Fibroblast of skin of scalp (primary cell): ENCODE measurements around the gene RERE.
"Not testable (repeated sequence)": the region's sequence is repeated elsewhere in the genome, so short reads cannot be mapped to it uniquely, and the experiment has no call there.

Source experiments
- DNase-seq: peaks from one replicate; pipeline ENCODE4 v3.0.0-alpha.2; 2013

Gene RERE

GRCh38 chr1:8632102-8632501 is 185.3 kb downstream of the RERE start:
- DNase-seq = no peak

GRCh38 chr1:8631163-8631562 is 186.3 kb downstream of the RERE start:
- DNase-seq = peak; percentile 66

- DNase-seq = no peak
Observed at GRCh38 chr1:8629241-8630091, 188.0 kb downstream of the RERE start.

GRCh38 chr1:8628606-8629005 is 188.8 kb downstream of the RERE start:
- DNase-seq = no peak

- no peak for DNase-seq
Observed at GRCh38 chr1:8627728-8628127, 189.7 kb downstream of the RERE start.

GRCh38 chr1:8625981-8626898 is 191.2 kb downstream of the RERE start:
- DNase-seq = peak; percentile 96

GRCh38 chr1:8625491-8625890 is 191.9 kb downstream of the RERE start:
- DNase-seq = no peak

GRCh38 chr1:8623651-8624192 is 193.7 kb downstream of the RERE start:
- not testable (repeated sequence) for DNase-seq

GRCh38 chr1:8621785-8622348 is 195.6 kb downstream of the RERE start:
- DNase-seq = not testable (repeated sequence)

- DNase-seq = not testable (repeated sequence)
Observed at GRCh38 chr1:8621034-8621582, 196.3 kb downstream of the RERE start.

- DNase-seq = not testable (repeated sequence)
Observed at GRCh38 chr1:8619917-8620502, 197.4 kb downstream of the RERE start.

GRCh38 chr1:8619419-8619818 is 198.0 kb downstream of the RERE start:
- DNase-seq = not testable (repeated sequence)

GRCh38 chr1:8616791-8617190 is 200.6 kb downstream of the RERE start:
- peak; percentile 84 for DNase-seq

GRCh38 chr1:8611634-8612515 is 205.6 kb downstream of the RERE start:
- DNase-seq = not testable (repeated sequence)

- no peak for DNase-seq
Observed at GRCh38 chr1:8607906-8608305, 209.5 kb downstream of the RERE start.

- no peak for DNase-seq
Observed at GRCh38 chr1:8604041-8604945, 213.1 kb downstream of the RERE start.

- no peak for DNase-seq
Observed at GRCh38 chr1:8603220-8603616, 214.2 kb downstream of the RERE start.

- DNase-seq = no peak
Observed at GRCh38 chr1:8602471-8603219, 214.8 kb downstream of the RERE start.

GRCh38 chr1:8600336-8600735 is 217.1 kb downstream of the RERE start:
- DNase-seq = no peak
